A549 (cell line): Measurements from ENCODE around the gene RAPGEF5. TPM values are rescaled to one million over a fixed set of nuclear protein-coding genes. Genes with fewer than 3 reads are reported as not detected.

Experiments used
- ATAC-seq, 2 experiments: fragments of 200-7000 bp in 1 of 2; fragments of >200 bp in 1 of 2; cut with Nextera tagmentation in 1 of 2; cut with Tn5 transposase in 1 of 2; 3 replicates each; pipeline versions ENCODE4 v1.8.0 to v1.9.1; 2018 to 2020; ENCODE audit warnings: mild to moderate bottlenecking in 1 of 2, moderate library complexity in 1 of 2
- CTCF ChIA-PET: fragments of 300-600 bp; sonication (Branson Sonifier 250); formaldehyde crosslinking; extraction: SDS; loops from one replicate; lab custom pipeline; 2021; ENCODE audit warnings: antibody characterized with exemption, inconsistent platforms; lab: Yijun Ruan, JAX
- POLR2A ChIA-PET: fragments of 350-600 bp; formaldehyde crosslinking; extraction: SDS; loops from one replicate; lab custom pipeline; 2021; ENCODE audit warnings: antibody characterized with exemption, inconsistent platforms; lab: Yijun Ruan, JAX
- DNase-seq, 2 experiments: peaks; one replicate each; pipeline versions ENCODE4 v3.0.0 to v3.0.0-alpha.2; 2011 to 2016; ENCODE audit warnings: low read depth in 1 of 2, low spot score in 1 of 2
- FAIRE-seq: peaks from 2 replicates; lab custom pipeline; 2011; peaks lifted over from hg19 to GRCh38; lab: Jason Lieb, UNC
- H3K27ac ChIP-seq, 2 experiments: fragments of >200 bp; sonication (Bioruptor Twin); formaldehyde crosslinking; 3 replicates each; pipeline ENCODE4 v1.5.1; 2016 to 2017
- H3K4me1 ChIP-seq: fragments of >200 bp; sonication (Bioruptor Twin); formaldehyde crosslinking; 3 replicates; pipeline ENCODE4 v1.6.1; 2016
- H3K4me2 ChIP-seq: fragments of >200 bp; sonication (Bioruptor Twin); formaldehyde crosslinking; 3 replicates; pipeline ENCODE4 v1.6.1; 2016
- H3K4me3 ChIP-seq: fragments of >200 bp; sonication (Bioruptor Twin); formaldehyde crosslinking; 3 replicates; pipeline ENCODE4 v1.5.1; 2016
- H3K9me3 ChIP-seq: fragments of >200 bp; sonication (Bioruptor Twin); formaldehyde crosslinking; 3 replicates; pipeline ENCODE4 v1.6.1; 2016
- CBX2 ChIP-seq: fragments of 200-600 bp; sonication (generic); IDR thresholded peaks from 2 replicates; pipeline ENCODE4 v1.6.1; 2016; ENCODE audit warnings: low read depth, mild to moderate bottlenecking, borderline replicate concordance
- CBX8 ChIP-seq: fragments of 200-600 bp; sonication (generic); IDR thresholded peaks from 2 replicates; pipeline ENCODE4 v1.6.1; 2016
- CTCF ChIP-seq: fragments of >200 bp; sonication (Bioruptor Twin); formaldehyde crosslinking; IDR thresholded peaks from 3 replicates; pipeline ENCODE4 v1.5.1; 2016
- ELK1 ChIP-seq: fragments of 150-350 bp; IDR thresholded peaks from 2 replicates; pipeline ENCODE4 v1.6.1; 2014; ENCODE audit warnings: low read depth, mild to moderate bottlenecking, low read length
- EP300 ChIP-seq, 2 experiments: fragments of >200 bp; sonication (Bioruptor Twin); formaldehyde crosslinking; IDR thresholded peaks; 2 replicates in 1 of 2; 3 replicates in 1 of 2; pipeline ENCODE4 v1.6.1; 2016 to 2017
- ESRRA ChIP-seq: fragments of 150-350 bp; IDR thresholded peaks from 2 replicates; pipeline ENCODE4 v1.6.1; 2014; ENCODE audit warnings: mild to moderate bottlenecking, low read length, borderline replicate concordance
- FOSB ChIP-seq: fragments of 250-450 bp; sonication (Bioruptor Pico); IDR thresholded peaks from 2 replicates; pipeline ENCODE4 v1.5.0; 2020; ENCODE audit warnings: mild to moderate bottlenecking, moderate library complexity
- GATA3 ChIP-seq: IDR thresholded peaks from 2 replicates; pipeline ENCODE4 v1.6.1; 2012; ENCODE audit warnings: borderline replicate concordance
- HOXB13 ChIP-seq: fragments of 250-450 bp; sonication (Bioruptor Pico); IDR thresholded peaks from 2 replicates; pipeline ENCODE4 v1.5.0; 2020; ENCODE audit warnings: low read depth, mild to moderate bottlenecking, moderate library complexity
- HOXB5 ChIP-seq: fragments of 250-450 bp; sonication (Bioruptor Pico); IDR thresholded peaks from 2 replicates; pipeline ENCODE4 v1.5.0; 2020; ENCODE audit warnings: mild to moderate bottlenecking, moderate library complexity
- JUNB ChIP-seq: fragments of >200 bp; sonication (Bioruptor Twin); formaldehyde crosslinking; IDR thresholded peaks from 2 replicates; pipeline ENCODE4 v1.6.1; 2016
- KDM1A ChIP-seq: fragments of 200-600 bp; sonication (generic); IDR thresholded peaks from 2 replicates; pipeline ENCODE4 v1.6.1; 2016; ENCODE audit warnings: low read depth, mild to moderate bottlenecking
- KDM5A ChIP-seq: fragments of 200-600 bp; sonication (generic); IDR thresholded peaks from 2 replicates; pipeline ENCODE4 v1.6.1; 2016; ENCODE audit warnings: antibody characterized with exemption, mild to moderate bottlenecking
- MYC ChIP-seq: IDR thresholded peaks from 2 replicates; pipeline ENCODE4 v1.6.1; 2012; ENCODE audit warnings: mild to moderate bottlenecking, inconsistent platforms, low read length, improper control_type of control experiment, borderline replicate concordance
- NPAS2 ChIP-seq: fragments of 250-450 bp; sonication (Bioruptor Pico); IDR thresholded peaks from 2 replicates; pipeline ENCODE4 v1.8.0; 2022; ENCODE audit warnings: mild to moderate bottlenecking, moderate library complexity, borderline replicate concordance
- PBX3 ChIP-seq: IDR thresholded peaks from 2 replicates; pipeline ENCODE4 v1.6.1; 2012
- POLR2A ChIP-seq: IDR thresholded peaks from 2 replicates; pipeline ENCODE4 v1.6.1; 2012; ENCODE audit warnings: mild to moderate bottlenecking, low read length
- POLR2AphosphoS2 ChIP-seq: conservative IDR thresholded peaks from 2 replicates; pipeline ENCODE4 v1.6.1; 2012; ENCODE audit warnings: low read length, improper control_type of control experiment, inconsistent platforms
- RARB ChIP-seq: fragments of 250-450 bp; sonication (Bioruptor Pico); IDR thresholded peaks from 2 replicates; pipeline ENCODE4 v1.8.0; 2021; ENCODE audit warnings: mild to moderate bottlenecking, moderate library complexity
- RCOR1 ChIP-seq: fragments of 150-350 bp; IDR thresholded peaks from 2 replicates; pipeline ENCODE4 v1.6.1; 2014; ENCODE audit warnings: antibody characterized with exemption, low read length, low read depth
- REST ChIP-seq: fragments of 200-600 bp; sonication (generic); IDR thresholded peaks from 2 replicates; pipeline ENCODE4 v1.6.1; 2016; ENCODE audit warnings: antibody characterized with exemption, mild to moderate bottlenecking, moderate library complexity
- SREBF2 ChIP-seq: fragments of 450-650 bp; IDR thresholded peaks from 2 replicates; pipeline ENCODE4 v1.6.1; 2014; ENCODE audit warnings: mild to moderate bottlenecking, moderate library complexity
- TFCP2L1 ChIP-seq: fragments of 250-450 bp; sonication (Bioruptor Pico); IDR thresholded peaks from 2 replicates; pipeline ENCODE4 v1.5.0; 2021; ENCODE audit warnings: mild to moderate bottlenecking
- TP53 ChIP-seq: fragments of 250-450 bp; sonication (Bioruptor Pico); IDR thresholded peaks from 2 replicates; pipeline ENCODE4 v1.5.0; 2021; ENCODE audit warnings: mild to moderate bottlenecking, moderate library complexity
- USF2 ChIP-seq: fragments of 450-650 bp; IDR thresholded peaks from 2 replicates; pipeline ENCODE4 v1.6.1; 2014; ENCODE audit warnings: antibody characterized with exemption
- ZFP36 ChIP-seq: fragments of 450-650 bp; IDR thresholded peaks from 2 replicates; pipeline ENCODE4 v1.6.1; 2014; ENCODE audit warnings: borderline replicate concordance; ENCODE audit not compliant: partially characterized antibody
- ZNF302 ChIP-seq: fragments of 250-450 bp; sonication (Bioruptor Pico); IDR thresholded peaks from 2 replicates; pipeline ENCODE4 v1.9.0; 2021; ENCODE audit warnings: inconsistent platforms, mild to moderate bottlenecking, moderate library complexity
- ZSCAN20 ChIP-seq: fragments of 250-450 bp; sonication (Bioruptor Pico); IDR thresholded peaks from 2 replicates; pipeline ENCODE4 v1.8.0; 2022; ENCODE audit warnings: mild to moderate bottlenecking, moderate library complexity
- WGBS: methylation state at CpG from one replicate; pipeline ENCODE4 v1.1.6; 2017; ENCODE audit errors: missing lambda C conversion rate; 5-methylcytosine and 5-hydroxymethylcytosine counted together
- polyA plus RNA-seq, 4 experiments: library from polyadenylated mRNA; depleted of rRNA in 3 of 4; stranded (reverse); fragments of >200 nt; fragmentation: RNase III in 1 of 4; extraction: RNeasy Plus Mini Kit Qiagen cat#74134 plus additional on column Dnase treatment in 1 of 4; gene quantifications; 2 replicates in 3 of 4; 3 replicates in 1 of 4; pipeline ENCODE4 v1.2.3, GENCODE V29; 2011 to 2017
- TF ChIP-seq, protein P1 (sequence below): IDR thresholded peaks from 2 replicates; pipeline ENCODE4 v1.6.1; 2012
- TF ChIP-seq, protein P2 (sequence below): fragments of 250-450 bp; sonication (Bioruptor Pico); IDR thresholded peaks from 2 replicates; pipeline ENCODE4 v1.5.0; 2020; ENCODE audit warnings: low read depth, mild to moderate bottlenecking, moderate library complexity

Gene RAPGEF5
- polyA plus RNA-seq, 2 of the 4 experiments (the other 2 are of a cell fraction): 0.03 to 0.14 TPM

GRCh38 chr7:22138106-22138505, 218.8 kb downstream of the RAPGEF5 start:
- POLR2A ChIA-PET: no interaction called here
- no peak for DNase-seq
- no peak overlapping the region for H3K4me2 ChIP-seq
- H3K9me3 ChIP-seq: no peaks in the 10 kb centered on the region
- 30% methylated on average over 5 of the region's 5 CpGs for WGBS
- TF ChIP-seq MYC: no peak
- no peak for TF ChIP-seq JUNB
- no peak for TF ChIP-seq HOXB13 (CRISPR knock-in tag)
- no peak for TF ChIP-seq RARB (CRISPR knock-in tag)
- TF ChIP-seq, protein P1, sequence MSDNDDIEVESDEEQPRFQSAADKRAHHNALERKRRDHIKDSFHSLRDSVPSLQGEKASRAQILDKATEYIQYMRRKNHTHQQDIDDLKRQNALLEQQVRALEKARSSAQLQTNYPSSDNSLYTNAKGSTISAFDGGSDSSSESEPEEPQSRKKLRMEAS: no peak
- TF ChIP-seq SREBF2: no peak
- no peak for TF ChIP-seq NPAS2 (CRISPR knock-in tag)
- no peak for TF ChIP-seq ZFP36
- no peak for TF ChIP-seq CBX8
- no peak for TF ChIP-seq ZNF302
- TF ChIP-seq TFCP2L1 (CRISPR knock-in tag): no peak
- TF ChIP-seq POLR2A: no peak
- TF ChIP-seq, protein P2, sequence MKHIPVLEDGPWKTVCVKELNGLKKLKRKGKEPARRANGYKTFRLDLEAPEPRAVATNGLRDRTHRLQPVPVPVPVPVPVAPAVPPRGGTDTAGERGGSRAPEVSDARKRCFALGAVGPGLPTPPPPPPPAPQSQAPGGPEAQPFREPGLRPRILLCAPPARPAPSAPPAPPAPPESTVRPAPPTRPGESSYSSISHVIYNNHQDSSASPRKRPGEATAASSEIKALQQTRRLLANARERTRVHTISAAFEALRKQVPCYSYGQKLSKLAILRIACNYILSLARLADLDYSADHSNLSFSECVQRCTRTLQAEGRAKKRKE (CRISPR knock-in tag): no peak
- H3K27ac ChIP-seq: no peak overlapping the region
- no peaks in the 10 kb centered on the region for H3K4me1 ChIP-seq
- CTCF ChIA-PET: interaction anchor here (0.8 to 1.0 kb wide), 2 partner anchors 11 to 27 kb away, joined by 3 read pairs; no protein-coding TSS in a partner anchor
- H3K4me3 ChIP-seq: no peak overlapping the region
- FAIRE-seq: no peak
- no peak for ATAC-seq

GRCh38 chr7:22137466-22137865, 219.5 kb downstream of the RAPGEF5 start:
- ChIA-PET CTCF (interaction anchor here (0.8 kb wide), 1 partner anchor 10 kb away, joined by 3 read pairs; no protein-coding TSS in a partner anchor), POLR2A (no interaction called here)
- no peaks in the 10 kb centered on the region for H3K9me3 ChIP-seq
- H3K4me2 ChIP-seq: no peak overlapping the region
- FAIRE-seq (no peak), DNase-seq (no peak), ATAC-seq (no peak)
- 51% methylated on average over 2 of the region's 2 CpGs for WGBS
- no peak overlapping the region for H3K4me3 ChIP-seq
- H3K4me1 ChIP-seq: no peaks in the 10 kb centered on the region
- no peak overlapping the region for H3K27ac ChIP-seq
- TF ChIP-seq CBX2: no peak
- TF ChIP-seq RCOR1: no peak
- no peak for TF ChIP-seq TP53
- TF ChIP-seq ZSCAN20: no peak
- no peak for TF ChIP-seq RARB (CRISPR knock-in tag)
- no peak for TF ChIP-seq GATA3
- no peak for TF ChIP-seq USF2
- no peak for TF ChIP-seq HOXB5 (CRISPR knock-in tag)
- TF ChIP-seq KDM5A: no peak
- no peak for TF ChIP-seq PBX3
- no peak for TF ChIP-seq KDM1A
- no peak for TF ChIP-seq REST
- TF ChIP-seq ESRRA: no peak
- no peak for TF ChIP-seq FOSB (CRISPR knock-in tag)
- TF ChIP-seq CTCF: no peak
- TF ChIP-seq POLR2AphosphoS2: no peak
- TF ChIP-seq, protein P1: no peak
- no peak for TF ChIP-seq EP300 (IDR thresholded peaks at IDR 0.05)
- no peak for TF ChIP-seq ELK1
